OCI-LY7 (cell line): ENCODE results near the gene CSNK1D. TPM values are rescaled to one million over a fixed set of nuclear protein-coding genes. Genes with fewer than 3 reads are reported as not detected.

ENCODE experiments used
- BruUV-seq: library from RNA; stranded (reverse); fragments of 400-500 nt; replicated peaks from 2 replicates; lab custom pipeline; 2021; lab: Mats Ljungman, UMichigan
- CTCF ChIA-PET: fragments of 300-600 bp; sonication (Branson Sonifier 250); formaldehyde crosslinking; loops from one replicate; lab custom pipeline; 2022; ENCODE audit warnings: antibody characterized with exemption; ENCODE audit not compliant: unreplicated experiment; lab: Charles Lee
- POLR2A ChIA-PET: fragments of 300-600 bp; sonication (Branson Sonifier 250); formaldehyde crosslinking; loops from one replicate; lab custom pipeline; 2022; ENCODE audit warnings: antibody characterized with exemption; lab: Charles Lee
- DNase-seq: peaks from one replicate; pipeline ENCODE4 v3.0.0-alpha.2; 2015; ENCODE audit warnings: low spot score
- H2AFZ ChIP-seq: fragments of 200-600 bp; sonication (generic), shearing (Covaris generic); 2 replicates; pipeline ENCODE4 v1.6.1; 2014; ENCODE audit warnings: mild to moderate bottlenecking, antibody characterized with exemption, low read length, moderate library complexity
- H3K27ac ChIP-seq: fragments of 200-600 bp; sonication (generic); 2 replicates; pipeline ENCODE4 v1.5.1; 2014; ENCODE audit warnings: mixed run types, low read depth, mild to moderate bottlenecking, moderate library complexity, low read length, inconsistent platforms; ENCODE audit not compliant: poor library complexity, severe bottlenecking
- H3K36me3 ChIP-seq: fragments of 200-600 bp; sonication (generic); 2 replicates; pipeline ENCODE4 v1.6.1; 2014; ENCODE audit warnings: mild to moderate bottlenecking, antibody characterized with exemption, low read length, moderate library complexity, mixed read lengths; ENCODE audit not compliant: insufficient read depth
- H3K4me1 ChIP-seq: fragments of 200-600 bp; sonication (generic); 2 replicates; pipeline ENCODE4 v1.5.1; 2014; ENCODE audit warnings: mild to moderate bottlenecking, low read length; ENCODE audit not compliant: insufficient read depth, poor library complexity, severe bottlenecking
- H3K4me2 ChIP-seq: fragments of 200-600 bp; sonication (generic); 2 replicates; pipeline ENCODE4 v1.6.1; 2014; ENCODE audit warnings: mild to moderate bottlenecking, low read length
- H3K4me3 ChIP-seq: fragments of 200-600 bp; sonication (generic); 2 replicates; pipeline ENCODE4 v1.5.1; 2014; ENCODE audit warnings: mild to moderate bottlenecking, low read depth, low read length; ENCODE audit not compliant: poor library complexity, severe bottlenecking
- H3K79me2 ChIP-seq: fragments of 200-600 bp; sonication (generic); 2 replicates; pipeline ENCODE4 v1.6.1; 2016; ENCODE audit warnings: low read depth, mild to moderate bottlenecking, low read length, moderate library complexity, mixed read lengths; ENCODE audit not compliant: insufficient read depth
- H3K9me2 ChIP-seq: fragments of 200-600 bp; sonication (generic); 2 replicates; pipeline ENCODE4 v1.6.1; 2016; ENCODE audit warnings: mild to moderate bottlenecking, low read length, mixed read lengths; ENCODE audit not compliant: insufficient read depth
- H3K9me3 ChIP-seq: fragments of 200-600 bp; sonication (generic); 2 replicates; pipeline ENCODE4 v1.6.1; 2014; ENCODE audit warnings: mild to moderate bottlenecking, mixed run types, low read length, mixed read lengths
- H4K20me1 ChIP-seq: fragments of 200-600 bp; sonication (generic); 2 replicates; pipeline ENCODE4 v1.6.1; 2014; ENCODE audit warnings: mild to moderate bottlenecking, antibody characterized with exemption, low read length, moderate library complexity, mixed read lengths; ENCODE audit not compliant: insufficient read depth
- CTCF ChIP-seq: fragments of 200-600 bp; sonication (generic); conservative IDR thresholded peaks from 2 replicates; pipeline ENCODE4 v1.5.1; 2014; ENCODE audit warnings: mild to moderate bottlenecking, antibody characterized with exemption, low read length, moderate library complexity, mixed read lengths
- EZH2phosphoT487 ChIP-seq: fragments of 200-600 bp; sonication (generic); IDR thresholded peaks from 2 replicates; pipeline ENCODE4 v1.6.1; 2018; ENCODE audit warnings: low read depth, borderline replicate concordance, mild to moderate bottlenecking, mixed run types, antibody characterized with exemption, low read length, moderate library complexity, mixed read lengths
- intact Hi-C: fragments of 100-400 bp; cut with micrococcal nuclease; formaldehyde crosslinking; loops from one replicate; pipeline ENCODE4 v1.10.0; 2022; ENCODE audit not compliant: unreplicated experiment
- total RNA-seq, 2 experiments: library from RNA; depleted of rRNA in 1 of 2; stranded (reverse); fragments of >200 nt in 1 of 2; shearing (Covaris generic) in 1 of 2; gene quantifications; 2 replicates each; pipeline ENCODE4 v1.2.3, GENCODE V29; 2014 to 2022

CSNK1D gene
- total RNA-seq, 2 experiments from 2014 or later = 53.0 to 181 TPM

GRCh38 chr17:82253179-82253544 is 20.3 kb downstream of the CSNK1D start:
- no peak overlapping the region for H3K4me2 ChIP-seq
- no peaks in the 10 kb centered on the region for H4K20me1 ChIP-seq
- H3K27ac ChIP-seq = no peak overlapping the region
- DNase-seq = no peak
- no peaks in the 10 kb centered on the region for H3K9me3 ChIP-seq
- intact Hi-C loops = no loop called here
- no peak overlapping the region for H3K4me3 ChIP-seq
- peaks cover 90% of the 10 kb centered on the region for H3K36me3 ChIP-seq
- TF ChIP-seq EZH2phosphoT487 (no peak), CTCF (no peak)
- ChIA-PET POLR2A (interaction anchor here (0.6 kb wide), 1 partner anchor 231 kb away, joined by 3 read pairs; the partner anchor contains the start of gene CENPX), CTCF (no interaction called here)
- no TSS peak for BruUV-seq
- peaks cover 10% of the 10 kb centered on the region; the same call in 1 of the 2 replicates for H3K79me2 ChIP-seq
- no peak overlapping the region for H2AFZ ChIP-seq
- no peaks in the 10 kb centered on the region for H3K9me2 ChIP-seq
- no peaks in the 10 kb centered on the region for H3K4me1 ChIP-seq

GRCh38 chr17:82252511-82253178 is 20.9 kb downstream of the CSNK1D start:
- ChIA-PET CTCF (no interaction called here), POLR2A (no interaction called here)
- Histone ChIP-seq H2AFZ (no peak overlapping the region), H3K27ac (no peak overlapping the region), H3K4me3 (no peak overlapping the region), H3K79me2 (peaks cover 10% of the 10 kb centered on the region; the same call in 1 of the 2 replicates), H3K9me2 (no peaks in the 10 kb centered on the region), H3K4me2 (no peak overlapping the region), H3K36me3 (peaks cover 92% of the 10 kb centered on the region), H3K4me1 (no peaks in the 10 kb centered on the region), H4K20me1 (no peaks in the 10 kb centered on the region), H3K9me3 (no peaks in the 10 kb centered on the region)
- DNase-seq = no peak
- intact Hi-C loops = no loop called here
- no peak for TF ChIP-seq EZH2phosphoT487
- no peak for TF ChIP-seq CTCF
- no TSS peak for BruUV-seq

GRCh38 chr17:82250868-82251500 is 22.5 kb downstream of the CSNK1D start:
- Histone ChIP-seq H2AFZ (no peak overlapping the region), H3K4me1 (no peaks in the 10 kb centered on the region), H3K36me3 (peaks cover 92% of the 10 kb centered on the region), H4K20me1 (no peaks in the 10 kb centered on the region), H3K4me3 (no peak overlapping the region), H3K9me2 (no peaks in the 10 kb centered on the region), H3K79me2 (no peaks in the 10 kb centered on the region; the same call in 1 of the 2 replicates), H3K4me2 (no peak overlapping the region), H3K9me3 (no peaks in the 10 kb centered on the region), H3K27ac (no peak overlapping the region)
- no peak for DNase-seq
- POLR2A ChIA-PET = no interaction called here
- CTCF ChIA-PET = no interaction called here
- intact Hi-C loops = no loop called here
- TF ChIP-seq EZH2phosphoT487 (no peak), CTCF (no peak)
- BruUV-seq = no TSS peak
